Activated CD8-positive, alpha-beta memory T cell treated with anti-CD3 and anti-CD28 coated beads for 48 hours (primary cell): Measurements from ENCODE around the gene LRRFIP1.
"Not testable (repeated sequence)": the region's sequence is repeated elsewhere in the genome, so short reads cannot be mapped to it uniquely, and the experiment has no call there.

Experiments used
- DNase-seq, 3 experiments: peaks; one replicate each; pipeline ENCODE4 v3.0.0-alpha.2; 2020; ENCODE audit warnings: low read depth in 2 of 3, low spot score in 2 of 3

Gene LRRFIP1

GRCh38 chr2:237682856-237683670 lies 55.7 kb downstream of the LRRFIP1 start:
- no peak for DNase-seq

DNA sequence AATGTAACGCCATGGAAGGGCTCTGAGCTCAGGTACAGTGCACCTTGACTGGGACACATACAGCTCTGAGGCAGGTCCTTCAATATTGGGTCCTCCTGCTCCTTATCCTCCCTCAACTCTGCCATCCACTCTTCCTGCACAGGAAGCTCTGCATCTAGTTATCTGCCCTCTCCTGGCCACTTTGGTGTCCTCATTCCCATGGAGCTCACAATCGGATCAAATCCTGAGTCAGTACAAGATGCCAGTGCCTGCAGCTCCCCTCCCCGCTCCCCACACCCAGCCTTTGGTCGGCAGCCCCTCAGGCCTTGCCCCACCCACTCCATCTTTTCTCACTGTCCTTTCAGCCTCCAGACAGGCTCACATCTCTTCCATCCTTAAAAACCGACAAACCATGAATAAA lies 58.0 kb downstream of the LRRFIP1 start:
- DNase-seq, result no peak

DNA sequence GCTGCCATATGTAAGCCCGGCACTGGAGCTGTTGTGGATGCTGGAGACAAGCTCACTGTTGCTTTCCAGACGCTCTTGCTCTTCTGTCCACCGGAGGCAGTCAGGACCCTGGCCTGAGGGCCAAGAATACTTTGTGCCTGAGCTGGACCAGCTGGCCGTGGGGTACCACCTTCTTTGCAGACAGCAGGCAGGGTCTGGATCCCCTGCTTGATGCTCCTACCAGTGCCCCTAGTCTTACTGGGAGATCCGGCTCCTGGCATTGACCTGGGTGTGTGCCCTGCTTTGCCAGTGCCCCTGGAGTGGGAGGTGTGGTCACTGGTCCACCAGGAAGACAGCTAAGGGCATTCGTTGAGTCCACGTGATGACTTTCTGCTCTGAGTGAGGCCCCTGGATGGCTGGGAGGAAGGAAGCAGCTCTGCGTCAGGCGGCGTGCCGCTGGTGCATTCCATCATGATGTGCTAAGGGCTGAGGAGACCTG lies 59.3 kb downstream of the LRRFIP1 start:
- DNase-seq, result no peak

DNA sequence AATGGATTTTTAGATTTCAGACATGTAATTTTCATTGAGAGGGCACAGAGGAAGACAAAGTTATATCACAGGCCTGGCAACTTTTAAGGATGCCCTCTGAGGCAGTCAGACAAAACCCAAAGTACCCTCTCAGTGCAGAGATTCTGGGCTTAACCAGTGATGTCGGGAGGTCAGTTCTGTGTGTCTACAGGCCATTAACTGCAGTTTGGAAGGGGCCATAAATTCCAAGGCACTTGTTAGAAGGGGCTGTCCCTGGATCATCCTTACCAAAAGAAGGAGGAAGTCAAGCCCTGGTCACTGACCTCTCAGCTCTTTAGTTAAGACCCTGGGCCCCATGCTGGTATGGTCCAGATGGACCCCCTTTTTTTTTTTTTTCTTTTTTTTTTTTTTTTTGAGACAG lies 60.7 kb downstream of the LRRFIP1 start:
- no peak for DNase-seq

DNA sequence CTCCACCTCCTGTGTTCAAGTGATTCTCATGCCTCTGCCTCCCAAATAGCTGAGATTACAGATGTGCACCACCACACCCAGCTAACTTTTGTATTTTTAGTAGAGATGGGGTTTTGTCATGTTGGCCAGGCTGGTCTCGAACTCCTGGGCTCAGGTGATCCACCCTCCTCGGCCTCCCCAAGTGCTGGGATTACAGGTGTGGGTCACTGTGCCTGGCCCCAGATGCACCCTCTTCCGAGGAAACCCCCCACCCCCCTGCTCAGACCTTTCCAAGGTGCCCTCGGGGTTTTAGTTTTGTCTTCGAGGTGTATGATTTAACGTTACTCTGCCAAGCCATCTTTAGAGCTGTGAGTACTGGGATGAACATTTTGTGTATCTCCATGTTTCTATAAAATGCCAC lies 61.2 kb downstream of the LRRFIP1 start:
- DNase-seq, result not testable (repeated sequence)

GRCh38 chr2:237689336-237690131 lies 62.1 kb downstream of the LRRFIP1 start:
- DNase-seq, result no peak

GRCh38 chr2:237691029-237691907 lies 63.9 kb downstream of the LRRFIP1 start:
- DNase-seq, result no peak

DNA sequence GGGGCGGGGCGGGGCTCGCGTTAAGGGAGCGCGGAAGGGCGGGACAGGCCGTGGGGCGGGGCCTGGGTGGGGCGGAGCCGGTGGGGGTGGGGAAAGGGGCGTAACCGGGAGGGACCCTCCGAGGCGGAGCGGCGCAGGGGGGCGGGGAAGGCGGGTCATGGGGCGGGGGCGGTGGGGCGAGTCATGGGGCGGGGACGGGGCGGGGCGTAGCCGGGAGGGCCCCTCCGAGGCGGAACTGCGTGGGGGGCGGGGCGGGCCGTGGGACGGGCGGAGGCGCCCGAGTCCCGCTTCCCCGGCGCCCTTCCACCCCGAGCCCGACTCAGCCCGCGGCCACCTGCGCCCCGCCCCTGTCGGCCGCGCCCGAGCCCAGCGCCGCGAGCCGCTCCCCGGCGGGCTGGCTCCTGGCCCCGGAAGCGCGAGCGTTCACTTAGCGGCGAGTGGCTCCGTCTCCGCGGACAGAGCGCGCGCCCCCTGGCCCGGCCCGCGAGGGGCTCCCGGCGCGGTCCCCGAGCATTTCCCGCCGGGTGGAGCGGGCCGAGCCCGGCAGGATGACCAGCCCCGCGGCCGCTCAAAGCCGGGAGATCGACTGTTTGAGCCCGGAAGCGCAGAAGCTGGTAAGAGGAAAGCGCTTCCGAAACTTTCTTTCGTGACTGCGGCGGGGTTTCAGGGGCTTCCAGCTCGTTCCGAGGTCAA lies 64.7 kb downstream of the LRRFIP1 start:
- DNase-seq, result peak; percentile 90 to 95 (median 92)

GRCh38 chr2:237692601-237693290 lies 65.4 kb downstream of the LRRFIP1 start:
- DNase-seq, result no peak

GRCh38 chr2:237693291-237693994 lies 66.1 kb downstream of the LRRFIP1 start:
- DNase-seq, result no peak

DNA sequence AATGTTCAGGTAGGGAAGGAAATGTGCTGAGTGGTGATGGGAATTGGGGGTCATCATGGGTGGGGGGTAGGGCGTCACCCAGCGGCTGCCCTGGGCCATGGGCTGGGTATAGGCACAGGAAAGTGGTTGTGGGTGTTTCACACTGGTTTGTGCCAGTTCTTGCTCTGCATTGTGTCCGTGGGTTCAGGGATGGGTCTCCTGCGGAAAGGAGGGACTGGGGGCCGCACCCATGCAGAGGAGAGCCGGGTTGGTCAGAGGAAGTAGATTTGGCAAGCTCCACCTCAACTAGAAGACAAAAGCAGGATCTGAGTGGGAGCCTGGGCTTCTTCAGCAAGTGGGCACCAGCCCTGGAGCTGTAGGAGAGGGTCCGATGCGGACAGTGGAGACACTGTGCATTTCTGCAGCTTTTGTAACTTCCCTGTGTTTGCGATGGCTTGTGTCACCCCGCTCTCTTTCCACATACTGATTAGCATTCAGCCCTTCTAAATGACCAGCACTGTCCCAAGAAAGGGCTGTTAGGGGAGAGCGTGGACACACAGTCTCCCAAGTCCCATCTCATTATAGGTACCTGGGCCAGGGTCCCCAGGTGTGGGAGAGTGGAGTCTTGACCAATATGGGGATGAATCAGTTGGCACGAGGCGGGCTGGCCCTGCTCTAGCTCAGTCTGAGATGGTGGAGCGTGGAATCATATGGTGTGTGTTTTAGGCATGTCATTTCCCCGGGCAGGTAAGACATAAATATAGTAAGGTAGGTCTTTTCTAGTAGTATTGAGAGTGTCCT lies 67.2 kb downstream of the LRRFIP1 start:
- DNase-seq, result no peak

DNA sequence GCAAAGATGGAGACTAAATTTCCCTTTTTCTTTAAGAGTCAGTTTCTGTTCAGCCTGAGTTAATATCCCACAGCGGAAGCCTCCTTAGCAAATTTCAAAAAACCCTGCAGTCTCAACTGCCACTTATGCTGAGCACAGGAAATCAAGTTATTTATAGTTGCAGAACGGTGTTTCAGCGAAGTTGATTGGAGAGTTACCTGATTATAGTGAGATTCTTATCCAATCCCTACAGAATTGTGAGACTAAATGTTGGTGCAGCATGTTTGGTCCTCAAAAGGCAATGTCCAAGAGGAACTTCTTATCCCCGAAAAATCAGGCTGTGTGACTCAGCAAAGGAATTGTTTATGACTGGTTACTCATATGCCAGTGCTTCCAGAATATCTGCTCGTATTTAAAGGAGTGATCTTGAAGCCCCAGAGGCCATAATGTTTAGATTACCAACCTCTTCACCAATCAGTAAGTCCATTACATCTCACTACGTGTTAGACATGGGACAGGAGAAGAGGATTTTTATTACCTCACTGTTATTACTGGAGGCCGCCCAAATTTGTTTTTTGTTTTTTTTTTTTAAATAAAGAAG lies 67.9 kb downstream of the LRRFIP1 start:
- DNase-seq, result no peak

DNA sequence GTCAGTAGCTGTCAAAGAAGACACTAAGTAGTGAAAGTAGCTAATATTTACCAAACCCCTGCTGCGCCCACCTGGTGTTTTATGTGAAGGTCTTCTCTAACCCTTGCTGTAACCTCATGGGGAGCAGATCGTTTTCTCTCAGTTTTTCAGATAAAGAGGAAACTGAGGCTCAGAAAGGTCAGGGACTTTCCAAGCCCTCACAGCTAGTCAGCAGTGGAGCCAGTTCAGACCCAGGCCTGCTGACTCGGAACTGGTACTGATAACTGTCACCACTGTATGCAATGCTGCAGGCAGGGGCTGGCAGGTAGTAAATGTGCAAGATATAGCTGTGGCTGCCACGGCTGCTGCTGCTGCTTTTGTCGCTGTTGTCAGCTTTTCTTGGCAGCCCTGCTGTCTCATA lies 69.1 kb downstream of the LRRFIP1 start:
- DNase-seq, result no peak

GRCh38 chr2:237697586-237698357 lies 70.4 kb downstream of the LRRFIP1 start:
- DNase-seq, result no peak

GRCh38 chr2:237698358-237698694 lies 70.9 kb downstream of the LRRFIP1 start:
- DNase-seq, result no peak

- DNase-seq, result no peak
Measured at GRCh38 chr2:237699870-237700511, 72.6 kb downstream of the LRRFIP1 start.

GRCh38 chr2:237700512-237701032 lies 73.2 kb downstream of the LRRFIP1 start:
- DNase-seq, result peak in 2 of 3 experiments; percentile 66 to 67
